ENCODE results near the gene RGS2.

The RGS2 gene, protein sequence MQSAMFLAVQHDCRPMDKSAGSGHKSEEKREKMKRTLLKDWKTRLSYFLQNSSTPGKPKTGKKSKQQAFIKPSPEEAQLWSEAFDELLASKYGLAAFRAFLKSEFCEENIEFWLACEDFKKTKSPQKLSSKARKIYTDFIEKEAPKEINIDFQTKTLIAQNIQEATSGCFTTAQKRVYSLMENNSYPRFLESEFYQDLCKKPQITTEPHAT

DNA sequence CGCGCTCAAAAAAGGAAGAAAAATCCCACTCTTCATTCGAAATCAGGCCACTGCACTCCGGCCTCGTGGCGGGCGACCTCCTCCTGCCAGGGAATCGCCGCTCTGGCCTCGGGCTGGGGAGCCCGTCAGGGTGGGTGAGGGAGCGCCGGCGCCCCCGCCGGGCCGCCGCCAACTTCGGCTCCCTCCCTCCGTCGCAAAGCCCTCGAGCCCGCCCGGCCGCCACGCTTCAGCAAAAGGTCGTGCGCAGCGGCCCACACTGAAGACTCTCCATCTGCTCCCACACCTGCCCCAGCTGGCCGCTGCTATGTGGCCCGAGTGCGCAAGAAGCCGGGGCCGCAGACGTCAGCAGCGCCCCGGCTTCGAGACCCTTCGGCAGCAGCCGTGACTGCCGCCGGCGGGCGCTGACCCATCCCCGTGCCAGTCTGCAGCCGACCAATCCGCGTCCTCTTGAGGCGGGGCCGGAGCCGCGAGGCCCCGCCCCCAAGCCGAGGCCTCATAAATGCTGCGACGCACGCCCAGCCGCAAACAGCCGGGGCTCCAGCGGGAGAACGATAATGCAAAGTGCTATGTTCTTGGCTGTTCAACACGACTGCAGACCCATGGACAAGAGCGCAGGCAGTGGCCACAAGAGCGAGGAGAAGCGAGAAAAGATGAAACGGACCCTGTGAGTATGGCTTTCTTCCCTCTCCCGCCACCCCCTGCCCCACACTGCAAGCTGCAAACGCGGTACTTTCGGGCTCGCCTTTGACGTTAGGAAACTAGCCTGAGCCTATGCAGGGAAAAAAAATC, at the start of gene RGS2:
RGS2 (plus strand) TSS at position 522 of the 789 bp plus-strand sequence; CDS start at position 555, 33 bp downstream.
- no peaks in the 10 kb centered on the region for H3K9me3 ChIP-seq (ENCODE audit: control insufficient read depth, insufficient read depth, low read length)
- H3K4me1 ChIP-seq (ENCODE audit: insufficient read depth, low read length): peaks cover 6% of the 10 kb centered on the region
- peaks cover 5% of the 10 kb centered on the region for H3K36me3 ChIP-seq (ENCODE audit: insufficient read depth, low read length)
- peak within 1 kb of the TSS; percentile 88 for H3K9ac ChIP-seq (ENCODE audit: low read depth, low read length)

DNA sequence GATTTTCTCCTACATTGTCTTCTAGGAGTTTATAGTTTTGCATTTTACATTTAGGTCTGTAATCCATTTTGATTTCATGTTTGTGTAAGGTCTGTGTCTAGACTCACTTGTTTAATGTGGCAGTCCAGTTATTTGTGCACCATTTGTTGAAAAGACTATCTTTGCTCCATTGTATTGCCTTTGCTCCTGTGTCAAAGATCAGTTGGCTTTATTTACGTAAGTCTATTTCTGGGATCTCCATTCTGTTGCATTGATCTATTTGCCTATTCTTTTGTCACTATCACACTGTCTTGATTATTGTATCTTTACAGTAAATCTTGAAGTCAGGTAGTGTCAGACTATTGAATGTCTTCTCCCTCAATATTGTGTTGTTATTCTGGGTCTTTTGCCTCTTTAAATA, 49.7 kb upstream of the RGS2 start:
- Histone ChIP-seq H3K4me1 (ENCODE audit: insufficient read depth, low read length) (no peaks in the 10 kb centered on the region), H3K36me3 (ENCODE audit: insufficient read depth, low read length) (no peaks in the 10 kb centered on the region), H3K9me3 (ENCODE audit: control insufficient read depth, insufficient read depth, low read length) (no peaks in the 10 kb centered on the region), H3K9ac (ENCODE audit: low read depth, low read length) (no peak overlapping the region)

DNA sequence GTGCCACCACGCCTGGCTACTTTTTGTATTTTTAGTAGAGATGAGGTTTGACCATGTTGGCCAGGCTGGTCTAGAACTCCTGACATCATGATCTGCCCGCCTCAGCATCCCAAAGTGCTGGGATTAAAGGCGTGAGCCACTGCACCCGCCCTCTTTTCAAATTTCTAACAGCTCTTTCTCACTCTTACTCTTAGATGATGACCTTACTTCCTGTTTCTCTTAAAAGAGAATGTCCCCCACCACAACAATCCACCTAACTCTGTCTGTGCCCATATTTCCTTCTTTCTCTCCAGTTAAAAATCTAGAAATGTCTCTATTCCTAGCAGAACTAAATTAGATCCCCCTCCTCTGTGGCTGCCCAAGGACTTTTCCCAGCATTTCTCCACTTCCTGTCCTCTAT, 46.6 kb upstream of the RGS2 start:
- Histone ChIP-seq H3K36me3 (ENCODE audit: insufficient read depth, low read length) (no peaks in the 10 kb centered on the region), H3K9ac (ENCODE audit: low read depth, low read length) (no peak overlapping the region), H3K9me3 (ENCODE audit: control insufficient read depth, insufficient read depth, low read length) (no peaks in the 10 kb centered on the region), H3K4me1 (ENCODE audit: insufficient read depth, low read length) (peaks cover 10% of the 10 kb centered on the region)

- Histone ChIP-seq H3K9ac (ENCODE audit: low read depth, low read length) (no peak overlapping the region), H3K36me3 (ENCODE audit: insufficient read depth, low read length) (no peaks in the 10 kb centered on the region), H3K9me3 (ENCODE audit: control insufficient read depth, insufficient read depth, low read length) (no peaks in the 10 kb centered on the region), H3K4me1 (ENCODE audit: insufficient read depth, low read length) (peaks cover 10% of the 10 kb centered on the region)
Observed at GRCh38 chr1:192763243-192763642, 45.6 kb upstream of the RGS2 start.

DNA sequence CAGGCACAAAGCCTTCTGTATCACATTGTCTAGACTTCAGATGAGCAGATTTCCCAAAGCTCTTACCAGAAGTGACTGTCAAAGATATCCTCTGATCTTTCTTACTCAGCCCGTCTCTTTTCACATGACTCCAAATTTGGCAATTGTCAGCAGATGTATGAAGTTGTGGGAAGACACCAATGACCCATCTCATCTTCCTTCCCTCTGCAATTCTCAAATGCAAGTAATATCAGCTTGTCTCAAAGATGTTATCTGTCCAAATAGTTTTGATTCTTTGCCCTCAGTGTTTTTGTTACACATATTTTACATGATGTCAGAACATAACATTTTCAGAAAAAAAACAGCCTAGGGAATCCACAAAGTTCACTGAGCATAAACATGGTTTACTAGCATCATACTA, 45.1 kb upstream of the RGS2 start:
- no peak overlapping the region for H3K9ac ChIP-seq (ENCODE audit: low read depth, low read length)
- no peaks in the 10 kb centered on the region for H3K9me3 ChIP-seq (ENCODE audit: control insufficient read depth, insufficient read depth, low read length)
- peaks cover 10% of the 10 kb centered on the region for H3K4me1 ChIP-seq (ENCODE audit: insufficient read depth, low read length)
- no peaks in the 10 kb centered on the region for H3K36me3 ChIP-seq (ENCODE audit: insufficient read depth, low read length)

DNA sequence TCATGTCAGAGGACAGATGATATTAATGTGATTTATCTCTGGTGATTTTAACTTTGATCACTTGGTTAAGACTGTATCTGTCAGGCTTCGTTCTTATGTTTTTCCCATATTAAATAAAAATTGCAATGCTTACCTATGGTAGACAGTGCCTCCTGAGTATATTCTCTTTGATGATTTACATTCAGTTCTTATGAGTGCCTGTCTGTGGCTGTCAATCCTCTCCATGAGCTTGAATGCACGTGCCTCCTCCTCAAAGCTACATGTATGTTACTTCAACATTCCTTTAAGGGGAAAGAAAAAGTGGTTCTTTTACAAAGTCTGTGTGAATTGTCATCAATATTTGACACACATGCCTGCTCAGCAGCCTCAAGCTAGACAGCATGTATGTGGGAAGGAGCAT, 44.2 kb upstream of the RGS2 start:
- peaks cover 10% of the 10 kb centered on the region for H3K4me1 ChIP-seq (ENCODE audit: insufficient read depth, low read length)
- H3K9me3 ChIP-seq (ENCODE audit: control insufficient read depth, insufficient read depth, low read length): no peaks in the 10 kb centered on the region

DNA sequence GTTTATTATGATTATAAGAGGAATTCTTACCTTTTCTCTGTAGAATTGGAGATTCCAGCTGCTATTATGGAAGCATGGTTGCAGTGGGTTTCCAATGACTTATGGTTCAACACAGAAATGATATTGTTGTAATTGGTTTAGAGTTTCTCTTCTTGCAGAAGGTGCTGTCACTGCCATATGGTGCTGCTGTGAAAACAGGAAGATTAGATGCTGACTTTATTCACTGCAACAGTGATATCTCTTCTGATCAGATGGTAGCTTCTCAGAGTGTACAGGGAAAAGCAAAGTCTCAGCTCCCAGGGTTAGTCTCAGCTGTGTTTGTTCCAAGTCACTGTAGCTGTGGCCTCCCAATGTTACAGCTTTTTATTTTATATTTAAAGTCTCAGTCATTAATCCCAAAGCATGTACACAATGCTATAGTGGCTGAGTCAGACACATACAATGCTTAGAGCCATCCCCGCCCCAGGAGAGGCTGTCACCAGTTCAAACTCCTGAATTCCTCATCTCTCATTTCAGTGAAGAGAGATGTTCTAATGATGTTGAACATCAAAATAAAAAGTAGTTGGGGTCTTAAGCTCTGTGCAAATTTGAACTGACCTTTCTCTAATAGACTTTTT, 42.7 kb upstream of the RGS2 start:
- Histone ChIP-seq H3K9ac (ENCODE audit: low read depth, low read length) (no peak overlapping the region), H3K4me1 (ENCODE audit: insufficient read depth, low read length) (peaks cover 10% of the 10 kb centered on the region), H3K36me3 (ENCODE audit: insufficient read depth, low read length) (no peaks in the 10 kb centered on the region), H3K9me3 (ENCODE audit: control insufficient read depth, insufficient read depth, low read length) (no peaks in the 10 kb centered on the region)

More for the DNA sequence above, 44.2 kb upstream of the RGS2 start:
- Histone ChIP-seq H3K36me3 (ENCODE audit: insufficient read depth, low read length) (no peaks in the 10 kb centered on the region), H3K9ac (ENCODE audit: low read depth, low read length) (no peak overlapping the region)

DNA sequence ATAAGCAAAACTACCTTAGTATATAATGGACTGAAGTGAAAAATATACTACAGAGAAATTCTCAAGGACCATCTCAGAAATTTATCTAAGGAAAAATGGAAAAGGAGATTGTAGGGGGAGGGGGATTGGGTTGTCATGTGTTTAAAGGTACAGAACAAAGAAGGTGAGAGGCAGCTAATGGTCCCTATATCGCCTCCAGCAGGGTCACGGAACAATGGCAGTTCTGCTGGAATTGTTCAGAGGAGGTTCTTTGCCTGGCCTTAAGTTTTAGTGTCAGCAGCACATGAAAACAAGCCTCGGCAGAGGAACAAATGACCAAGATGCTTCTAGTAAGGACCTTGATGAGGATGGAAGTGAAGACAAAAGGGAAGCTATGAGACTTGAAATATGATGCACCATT, 42.0 kb upstream of the RGS2 start:
- H3K9ac ChIP-seq (ENCODE audit: low read depth, low read length): no peak overlapping the region
- no peaks in the 10 kb centered on the region for H3K36me3 ChIP-seq (ENCODE audit: insufficient read depth, low read length)
- peaks cover 10% of the 10 kb centered on the region for H3K4me1 ChIP-seq (ENCODE audit: insufficient read depth, low read length)
- no peaks in the 10 kb centered on the region for H3K9me3 ChIP-seq (ENCODE audit: control insufficient read depth, insufficient read depth, low read length)

GRCh38 chr1:192767798-192768197, 41.0 kb upstream of the RGS2 start:
- Histone ChIP-seq H3K9ac (ENCODE audit: low read depth, low read length) (no peak overlapping the region), H3K9me3 (ENCODE audit: control insufficient read depth, insufficient read depth, low read length) (no peaks in the 10 kb centered on the region), H3K4me1 (ENCODE audit: insufficient read depth, low read length) (peaks cover 10% of the 10 kb centered on the region), H3K36me3 (ENCODE audit: insufficient read depth, low read length) (no peaks in the 10 kb centered on the region)

DNA sequence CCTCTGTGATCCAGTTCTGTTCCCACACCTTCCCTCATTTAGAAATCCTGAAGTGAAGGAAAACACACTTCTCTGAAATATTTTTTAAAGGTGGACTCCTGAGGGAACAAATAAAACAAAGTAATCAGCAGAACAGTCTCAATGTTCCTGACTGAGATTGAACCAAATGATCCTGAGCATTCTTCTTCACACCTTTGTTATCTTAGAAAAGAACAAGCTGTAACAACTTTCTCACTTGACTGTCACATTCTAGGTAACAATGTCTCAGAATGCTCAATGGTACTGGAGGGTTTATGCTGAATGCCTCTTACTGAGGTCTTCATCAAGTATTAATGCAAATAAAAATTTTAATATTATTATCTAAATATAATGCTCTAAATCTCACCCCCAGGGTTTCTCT, 40.4 kb upstream of the RGS2 start:
- Histone ChIP-seq H3K4me1 (ENCODE audit: insufficient read depth, low read length) (peaks cover 10% of the 10 kb centered on the region), H3K36me3 (ENCODE audit: insufficient read depth, low read length) (no peaks in the 10 kb centered on the region), H3K9me3 (ENCODE audit: control insufficient read depth, insufficient read depth, low read length) (no peaks in the 10 kb centered on the region), H3K9ac (ENCODE audit: low read depth, low read length) (no peak overlapping the region)

DNA sequence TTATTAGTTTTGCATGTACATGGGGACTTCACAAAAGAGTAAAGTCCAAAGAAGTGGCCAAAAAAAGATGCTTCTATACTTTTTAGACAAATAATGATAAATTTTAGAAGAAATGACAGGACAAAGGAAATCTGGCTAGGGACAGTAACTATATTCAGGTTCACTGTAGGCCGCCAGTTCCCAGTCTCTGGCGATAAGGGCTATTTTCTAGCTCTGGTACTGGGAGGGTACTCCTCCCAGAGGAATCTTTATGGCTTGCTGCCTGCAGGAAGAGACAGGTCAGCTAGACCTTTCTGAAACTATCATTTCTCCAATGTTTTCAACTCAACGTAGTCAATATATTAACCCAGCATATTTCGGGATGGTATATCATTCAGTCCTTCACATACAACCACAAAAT, 37.5 kb upstream of the RGS2 start:
- Histone ChIP-seq H3K9me3 (ENCODE audit: control insufficient read depth, insufficient read depth, low read length) (no peaks in the 10 kb centered on the region), H3K4me1 (ENCODE audit: insufficient read depth, low read length) (peaks cover 12% of the 10 kb centered on the region; the same call in 1 of the 2 replicates), H3K36me3 (ENCODE audit: insufficient read depth, low read length) (no peaks in the 10 kb centered on the region), H3K9ac (ENCODE audit: low read depth, low read length) (no peak overlapping the region)

- H3K4me1 ChIP-seq (ENCODE audit: insufficient read depth, low read length): peaks cover 5% of the 10 kb centered on the region; the same call in 1 of the 2 replicates
- H3K36me3 ChIP-seq (ENCODE audit: insufficient read depth, low read length): no peaks in the 10 kb centered on the region
- no peak overlapping the region for H3K9ac ChIP-seq (ENCODE audit: low read depth, low read length)
- no peaks in the 10 kb centered on the region for H3K9me3 ChIP-seq (ENCODE audit: control insufficient read depth, insufficient read depth, low read length)
Observed at GRCh38 chr1:192775631-192776030, 33.2 kb upstream of the RGS2 start.

GRCh38 chr1:192776206-192776605, 32.6 kb upstream of the RGS2 start:
- Histone ChIP-seq H3K9me3 (ENCODE audit: control insufficient read depth, insufficient read depth, low read length) (no peaks in the 10 kb centered on the region), H3K9ac (ENCODE audit: low read depth, low read length) (no peak overlapping the region), H3K36me3 (ENCODE audit: insufficient read depth, low read length) (no peaks in the 10 kb centered on the region), H3K4me1 (ENCODE audit: insufficient read depth, low read length) (peaks cover 5% of the 10 kb centered on the region; the same call in 1 of the 2 replicates)

DNA sequence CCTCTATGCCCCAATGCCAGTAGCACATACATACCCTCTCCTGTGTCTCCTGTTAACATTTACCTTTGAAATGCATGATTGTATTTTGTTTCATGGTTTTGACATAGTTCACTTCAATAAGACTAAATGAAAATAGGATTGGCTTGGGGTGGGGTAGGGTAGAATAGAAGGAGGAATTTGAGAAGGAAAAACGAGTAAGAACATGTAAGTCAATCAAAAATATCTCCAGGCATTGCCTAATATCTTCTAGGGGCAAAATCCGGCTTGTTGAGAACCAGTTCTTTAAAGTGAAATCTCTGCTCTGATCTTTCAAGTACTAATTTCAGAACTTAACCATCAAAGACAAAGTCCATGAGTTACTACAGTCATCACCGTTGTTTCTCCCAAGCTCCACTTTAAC, 31.8 kb upstream of the RGS2 start:
- Histone ChIP-seq H3K9me3 (ENCODE audit: control insufficient read depth, insufficient read depth, low read length) (no peaks in the 10 kb centered on the region), H3K36me3 (ENCODE audit: insufficient read depth, low read length) (no peaks in the 10 kb centered on the region), H3K9ac (ENCODE audit: low read depth, low read length) (no peak overlapping the region), H3K4me1 (ENCODE audit: insufficient read depth, low read length) (peaks cover 5% of the 10 kb centered on the region; the same call in 1 of the 2 replicates)

DNA sequence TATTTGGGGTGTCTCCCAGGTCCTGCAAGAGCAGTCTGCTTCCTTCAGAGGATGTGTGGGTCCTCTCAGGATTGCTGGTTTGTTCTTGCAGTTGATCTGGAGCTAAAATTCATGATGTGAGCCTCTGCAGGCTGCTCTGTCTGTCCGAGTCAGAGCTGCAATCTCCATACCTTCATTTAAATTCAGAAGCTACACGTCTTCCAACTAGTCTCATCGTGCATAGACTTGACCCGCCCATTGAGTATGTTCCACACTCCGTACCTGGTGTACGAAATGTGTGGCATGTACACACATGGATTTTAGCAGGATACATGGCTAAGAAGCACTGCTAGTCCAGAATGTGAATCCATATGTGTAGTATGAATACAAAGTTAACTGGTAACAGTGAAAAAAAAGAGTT, 25.0 kb upstream of the RGS2 start:
- no peak overlapping the region for H3K9ac ChIP-seq (ENCODE audit: low read depth, low read length)
- H3K4me1 ChIP-seq (ENCODE audit: insufficient read depth, low read length): no peaks in the 10 kb centered on the region
- H3K9me3 ChIP-seq (ENCODE audit: control insufficient read depth, insufficient read depth, low read length): no peaks in the 10 kb centered on the region
- H3K36me3 ChIP-seq (ENCODE audit: insufficient read depth, low read length): no peaks in the 10 kb centered on the region
